Fibroblast of lung (primary cell): Measurements from ENCODE around the gene LTBP1.

ENCODE experiments used
- EZH2 ChIP-seq: IDR thresholded peaks from 2 replicates; pipeline ENCODE4 v1.5.1; 2012; ENCODE audit warnings: low read length, control low read depth, mild to moderate bottlenecking; ENCODE audit errors: missing control alignments
- TF ChIP-seq, protein P1 (sequence below), 2 donors: IDR thresholded peaks in 1 of 2; conservative IDR thresholded peaks in 1 of 2; 1 replicate in 1 of 2; 2 replicates in 1 of 2; pipeline ENCODE4 v1.5.1; 2011 to 2012; ENCODE audit warnings: low read length in 2 of 2, control low read depth in 1 of 2, inconsistent platforms in 1 of 2, low read depth in 1 of 2, mild to moderate bottlenecking in 1 of 2

DNA sequence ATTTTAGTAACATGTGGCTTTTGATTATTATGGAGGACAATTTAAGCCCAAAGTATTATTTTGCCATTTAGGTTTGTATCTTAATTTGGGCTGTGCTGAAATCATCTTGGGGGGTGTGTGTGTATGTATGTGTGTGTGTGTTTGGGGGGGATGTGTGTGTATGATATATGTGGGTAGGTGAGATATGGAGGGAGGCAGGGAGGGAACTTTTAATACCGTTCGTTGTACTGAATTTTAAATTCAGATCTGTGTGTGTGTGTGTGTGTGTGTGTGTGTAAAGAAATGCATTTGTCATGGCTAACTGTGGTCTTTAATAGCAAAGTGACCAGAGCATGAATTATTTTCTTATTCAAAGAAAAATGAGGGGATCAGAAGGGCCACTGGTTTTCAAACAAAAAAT lies 113.7 kb downstream of the LTBP1 start:
- TF ChIP-seq, protein P1, sequence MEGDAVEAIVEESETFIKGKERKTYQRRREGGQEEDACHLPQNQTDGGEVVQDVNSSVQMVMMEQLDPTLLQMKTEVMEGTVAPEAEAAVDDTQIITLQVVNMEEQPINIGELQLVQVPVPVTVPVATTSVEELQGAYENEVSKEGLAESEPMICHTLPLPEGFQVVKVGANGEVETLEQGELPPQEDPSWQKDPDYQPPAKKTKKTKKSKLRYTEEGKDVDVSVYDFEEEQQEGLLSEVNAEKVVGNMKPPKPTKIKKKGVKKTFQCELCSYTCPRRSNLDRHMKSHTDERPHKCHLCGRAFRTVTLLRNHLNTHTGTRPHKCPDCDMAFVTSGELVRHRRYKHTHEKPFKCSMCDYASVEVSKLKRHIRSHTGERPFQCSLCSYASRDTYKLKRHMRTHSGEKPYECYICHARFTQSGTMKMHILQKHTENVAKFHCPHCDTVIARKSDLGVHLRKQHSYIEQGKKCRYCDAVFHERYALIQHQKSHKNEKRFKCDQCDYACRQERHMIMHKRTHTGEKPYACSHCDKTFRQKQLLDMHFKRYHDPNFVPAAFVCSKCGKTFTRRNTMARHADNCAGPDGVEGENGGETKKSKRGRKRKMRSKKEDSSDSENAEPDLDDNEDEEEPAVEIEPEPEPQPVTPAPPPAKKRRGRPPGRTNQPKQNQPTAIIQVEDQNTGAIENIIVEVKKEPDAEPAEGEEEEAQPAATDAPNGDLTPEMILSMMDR (conservative IDR thresholded peaks at IDR 0.05 in 1 of 2, IDR thresholded peaks at IDR 0.05 in 1 of 2; ENCODE audit: low read depth in 1 of 2, low read length in 2 of 2): no peak
- TF ChIP-seq EZH2: no peak
